Uterus (tissue), 2 donors: ENCODE results near the gene ARAP1.

ENCODE experiments used
- POLR2A ChIP-seq, 2 donors: fragments of 450-650 bp; IDR thresholded peaks; one replicate each; pipeline ENCODE4 v1.6.1; 2016; ENCODE audit warnings: antibody characterized with exemption in 2 of 2, mild to moderate bottlenecking in 1 of 2, moderate library complexity in 1 of 2
- TF ChIP-seq, protein P1 (sequence below), 4 experiments: fragments of 200-600 bp in 2 of 4; fragments of 450-650 bp in 2 of 4; sonication (generic) in 2 of 4; IDR thresholded peaks; one replicate each; pipeline ENCODE4 v1.5.1; 2016 to 2019; ENCODE audit warnings: antibody characterized with exemption in 4 of 4, mild to moderate bottlenecking in 2 of 4, moderate library complexity in 1 of 4

DNA sequence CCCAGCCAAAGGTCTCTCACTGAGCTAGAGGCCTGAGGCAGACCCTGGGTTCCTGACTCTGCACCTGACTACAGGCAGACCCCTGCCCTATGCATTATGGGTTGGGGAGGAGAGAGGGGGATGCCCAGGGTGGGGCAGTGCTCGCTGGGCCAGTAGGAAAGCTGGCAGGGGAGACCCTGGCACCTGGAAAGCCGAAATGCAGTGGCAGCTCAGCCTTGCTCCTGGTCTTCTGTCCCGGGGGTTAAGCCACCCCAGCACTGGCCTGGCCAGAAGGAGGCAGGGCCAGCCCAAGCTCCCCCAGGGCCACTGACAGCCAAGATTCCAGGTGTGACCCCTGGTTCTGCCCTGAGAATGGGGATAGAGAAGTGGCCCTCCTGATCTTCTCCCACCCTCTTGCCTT lies 5.4 kb downstream of the ARAP1 start:
- TF ChIP-seq, protein P1, sequence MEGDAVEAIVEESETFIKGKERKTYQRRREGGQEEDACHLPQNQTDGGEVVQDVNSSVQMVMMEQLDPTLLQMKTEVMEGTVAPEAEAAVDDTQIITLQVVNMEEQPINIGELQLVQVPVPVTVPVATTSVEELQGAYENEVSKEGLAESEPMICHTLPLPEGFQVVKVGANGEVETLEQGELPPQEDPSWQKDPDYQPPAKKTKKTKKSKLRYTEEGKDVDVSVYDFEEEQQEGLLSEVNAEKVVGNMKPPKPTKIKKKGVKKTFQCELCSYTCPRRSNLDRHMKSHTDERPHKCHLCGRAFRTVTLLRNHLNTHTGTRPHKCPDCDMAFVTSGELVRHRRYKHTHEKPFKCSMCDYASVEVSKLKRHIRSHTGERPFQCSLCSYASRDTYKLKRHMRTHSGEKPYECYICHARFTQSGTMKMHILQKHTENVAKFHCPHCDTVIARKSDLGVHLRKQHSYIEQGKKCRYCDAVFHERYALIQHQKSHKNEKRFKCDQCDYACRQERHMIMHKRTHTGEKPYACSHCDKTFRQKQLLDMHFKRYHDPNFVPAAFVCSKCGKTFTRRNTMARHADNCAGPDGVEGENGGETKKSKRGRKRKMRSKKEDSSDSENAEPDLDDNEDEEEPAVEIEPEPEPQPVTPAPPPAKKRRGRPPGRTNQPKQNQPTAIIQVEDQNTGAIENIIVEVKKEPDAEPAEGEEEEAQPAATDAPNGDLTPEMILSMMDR (IDR thresholded peaks at IDR 0.05): no peak
- TF ChIP-seq POLR2A (IDR thresholded peaks at IDR 0.05): no peak
